Right renal pelvis (tissue), 4 donors: ENCODE measurements around the gene PPP2R5B. TPM values are rescaled to one million over a fixed set of nuclear protein-coding genes. Genes with fewer than 3 reads are reported as not detected.

Experiments used
- DNase-seq, 4 donors: peaks; one replicate each; pipeline ENCODE4 v3.0.0-alpha.2; 2013; ENCODE audit warnings: low read depth in 4 of 4, low spot score in 3 of 4, missing footprints in 1 of 4
- polyA plus RNA-seq, 4 donors: library from polyadenylated mRNA; unstranded; fragments of 120-200 nt; gene quantifications; one replicate each; pipeline ENCODE4 v1.2.1, GENCODE V29; 2013; ENCODE audit not compliant: insufficient read length in 4 of 4

The PPP2R5B gene
- 10 to 100 TPM; 14.9 to 18.8 (median 17.9) TPM for polyA plus RNA-seq

DNA sequence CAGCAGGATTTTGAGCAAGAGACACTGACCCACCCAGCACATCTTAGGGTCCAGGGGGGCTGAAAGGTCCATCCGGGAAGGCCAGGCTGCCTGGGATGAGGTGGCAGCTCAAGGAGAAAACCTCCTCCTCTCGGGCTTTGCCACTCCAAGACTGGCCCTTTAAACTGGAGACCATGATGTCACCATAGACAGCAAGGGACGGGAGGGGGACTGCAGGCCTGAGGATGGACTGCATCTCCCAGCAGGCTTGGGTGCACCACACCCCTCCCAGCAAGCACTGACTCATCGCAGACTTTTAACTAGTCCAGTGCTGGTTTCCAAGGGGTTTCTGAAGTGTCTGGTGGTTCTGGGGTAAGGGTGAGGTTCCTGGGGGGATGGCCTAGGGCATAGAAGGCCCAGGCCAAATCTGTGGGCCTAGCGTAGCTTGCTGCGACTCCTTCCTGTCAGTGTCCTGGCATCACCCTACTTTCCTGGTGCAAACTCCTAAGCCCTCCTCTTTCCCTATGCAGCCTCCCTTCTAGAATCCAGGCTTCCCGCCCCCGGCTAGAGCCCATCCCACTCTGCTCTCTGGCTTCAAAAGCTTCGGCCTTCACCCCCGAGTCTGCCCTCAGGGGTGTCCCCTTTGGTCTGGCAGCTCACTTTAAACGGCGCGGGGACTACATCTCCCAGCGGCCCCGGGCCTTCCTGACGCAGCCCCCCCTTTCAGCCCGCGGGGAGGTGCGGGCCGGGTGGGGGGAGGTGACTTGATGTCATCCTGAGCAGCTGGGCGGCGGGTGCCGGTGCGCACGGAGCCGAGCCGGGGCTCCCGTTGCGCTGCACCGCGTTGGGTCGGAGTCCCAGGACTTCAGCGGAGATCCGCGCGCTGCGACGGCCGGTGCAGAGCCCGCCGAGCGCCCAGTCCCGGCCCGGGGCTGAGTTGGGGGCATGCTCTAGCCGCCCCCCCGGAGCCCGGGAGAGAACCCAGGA is at the start of gene PPP2R5B:
PPP2R5B (plus strand) TSS at position 746 of the 966 bp plus-strand sequence. CDS start 1,046 bp downstream, outside the sequence.
- DNase-seq, result peak; percentile 74 to 80 (median 78)

DNA sequence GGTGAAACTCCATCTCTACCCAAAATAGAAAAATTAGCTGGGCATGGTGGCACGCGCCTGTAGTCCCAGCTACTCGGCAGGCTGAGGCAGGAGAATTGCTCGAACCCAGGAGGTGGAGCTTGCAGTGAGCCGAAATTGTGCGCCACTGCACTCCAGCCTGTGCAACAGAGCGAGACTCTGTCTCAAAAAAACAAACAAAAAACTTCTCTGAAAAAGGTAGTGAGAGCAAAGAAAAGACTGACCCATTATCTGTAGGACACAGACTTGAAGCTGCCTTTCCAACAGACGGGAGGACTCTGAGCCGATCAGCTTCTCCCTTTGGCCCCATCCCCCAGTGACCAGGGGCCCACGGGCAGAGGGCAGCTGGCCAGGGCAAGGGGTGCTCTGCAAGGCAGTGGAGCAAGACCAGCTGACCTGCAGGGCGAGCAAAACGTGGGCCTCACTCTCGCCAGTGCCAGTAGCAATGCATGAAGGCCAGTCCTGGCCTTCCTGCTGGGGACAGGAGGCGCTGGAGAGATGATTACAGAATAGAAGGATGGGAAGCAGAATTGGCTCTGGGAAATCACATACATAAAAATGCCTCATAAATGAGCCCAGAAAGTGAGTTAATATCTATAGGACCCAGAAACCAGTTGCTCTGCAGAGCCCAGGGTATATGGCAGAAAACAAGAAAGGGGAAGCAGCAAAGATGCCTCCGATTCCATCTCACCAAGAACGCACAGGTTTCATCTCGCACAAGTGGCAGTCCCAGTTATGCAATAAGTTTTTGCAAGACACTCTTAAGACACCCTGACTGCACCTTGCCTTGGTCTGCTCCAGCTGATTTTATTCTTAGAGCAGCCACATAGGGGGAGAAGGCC is 48.9 kb upstream of the PPP2R5B start:
- no peak for DNase-seq

DNA sequence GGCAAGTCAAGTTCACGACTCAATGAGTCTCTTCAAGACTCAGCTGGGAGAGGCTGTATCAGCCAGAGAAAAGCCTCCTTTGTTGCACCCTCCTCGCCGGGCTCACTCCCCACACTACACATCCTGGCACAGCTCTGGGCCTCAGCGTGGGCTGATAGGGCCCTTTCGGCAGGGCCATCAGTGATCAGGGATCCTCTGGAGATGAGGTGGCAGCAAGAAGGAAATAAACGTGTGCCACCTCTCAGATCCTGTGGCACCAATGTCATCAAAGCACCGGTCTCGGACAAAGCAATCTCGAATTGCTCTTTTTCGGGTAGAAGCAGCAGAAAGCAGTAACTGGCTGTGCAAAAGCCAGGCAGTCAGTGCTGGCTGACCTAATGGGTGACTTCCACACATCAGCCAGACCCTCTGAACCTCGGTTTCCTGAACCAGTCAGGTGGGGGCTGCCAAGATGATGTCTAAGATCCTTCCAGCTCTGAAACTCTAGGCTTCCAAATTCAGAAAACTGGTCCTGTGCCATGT is 48.2 kb upstream of the PPP2R5B start:
- no peak for DNase-seq

DNA sequence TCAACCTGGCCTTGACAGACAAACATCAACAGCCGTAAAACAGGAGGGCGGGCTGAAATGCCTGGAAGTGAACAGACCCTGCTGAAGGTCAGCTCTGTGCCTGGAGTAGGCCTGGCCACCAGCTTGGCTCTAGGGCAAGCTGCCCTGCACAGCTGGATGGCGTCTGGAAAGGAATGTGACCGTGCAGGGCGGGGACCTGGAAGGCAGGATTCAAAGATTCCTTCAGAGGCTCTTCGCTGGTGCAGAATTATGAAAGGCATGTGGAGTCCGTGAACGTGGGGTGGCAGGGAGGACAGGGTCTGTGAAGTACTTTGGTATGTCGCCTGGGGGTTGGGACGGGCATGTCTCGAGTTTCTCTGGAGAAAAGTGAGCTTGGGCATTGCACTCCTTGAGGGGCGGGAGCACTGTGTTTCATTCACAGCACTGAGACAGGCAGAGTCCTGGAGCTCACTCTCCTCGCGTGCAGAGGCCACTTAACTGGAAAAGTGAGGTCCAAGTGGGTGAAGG is 47.6 kb upstream of the PPP2R5B start:
- DNase-seq, result no peak

DNA sequence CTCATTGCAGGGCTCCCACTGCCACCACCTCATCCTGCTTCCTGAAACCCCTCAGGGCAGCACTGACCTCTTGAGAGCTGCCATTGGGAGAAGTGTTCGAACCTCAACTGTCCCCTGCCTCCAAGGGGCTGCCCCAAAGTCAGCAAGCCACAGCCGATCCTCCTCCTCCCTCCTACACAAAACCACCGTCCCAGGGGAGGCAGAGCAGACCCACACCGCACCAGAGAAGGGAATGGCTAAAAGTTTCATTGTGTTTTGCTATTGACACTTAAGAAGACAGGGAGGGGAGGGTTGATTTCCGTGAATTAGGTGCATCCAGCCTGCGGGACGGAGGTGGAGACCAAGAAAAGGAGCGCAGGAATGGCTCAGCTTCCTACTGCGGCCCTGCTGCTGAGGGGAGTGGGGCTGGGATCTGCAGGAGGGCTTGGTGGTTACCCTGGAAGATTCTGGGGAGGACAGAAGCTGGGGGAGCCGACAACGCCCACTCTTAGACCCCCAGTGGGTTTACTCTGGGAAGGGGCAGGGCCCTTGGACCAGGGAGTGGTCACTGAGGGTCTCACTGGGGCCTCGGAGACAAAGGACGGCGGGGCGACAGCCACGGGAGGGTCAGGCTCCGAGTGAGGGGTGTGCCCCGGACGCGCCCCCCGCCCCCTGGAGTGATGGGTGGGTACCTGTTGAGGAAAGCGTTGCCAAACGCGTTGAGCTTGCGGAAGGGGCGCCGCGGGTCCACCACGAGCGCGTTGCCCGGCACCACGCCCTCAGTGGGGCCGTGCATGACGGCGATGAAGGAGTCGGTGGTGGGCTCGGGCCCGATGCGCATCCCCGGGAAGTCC is 46.9 kb upstream of the PPP2R5B start:
- DNase-seq, result no peak

DNA sequence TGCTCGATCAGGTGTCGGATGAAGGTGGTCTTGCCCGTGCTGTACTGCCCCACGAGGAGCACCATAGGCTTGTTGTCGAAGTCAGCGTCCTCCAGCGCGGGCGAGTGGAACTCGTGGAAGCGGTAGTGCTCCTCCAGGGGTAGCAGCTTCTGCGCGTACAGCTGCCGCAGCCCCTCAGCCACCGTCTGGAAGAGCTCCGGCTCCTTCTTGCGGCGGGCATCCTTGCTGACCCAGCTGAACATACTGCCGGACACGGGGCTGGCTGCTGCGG is 46.3 kb upstream of the PPP2R5B start:
- DNase-seq, result no peak

DNA sequence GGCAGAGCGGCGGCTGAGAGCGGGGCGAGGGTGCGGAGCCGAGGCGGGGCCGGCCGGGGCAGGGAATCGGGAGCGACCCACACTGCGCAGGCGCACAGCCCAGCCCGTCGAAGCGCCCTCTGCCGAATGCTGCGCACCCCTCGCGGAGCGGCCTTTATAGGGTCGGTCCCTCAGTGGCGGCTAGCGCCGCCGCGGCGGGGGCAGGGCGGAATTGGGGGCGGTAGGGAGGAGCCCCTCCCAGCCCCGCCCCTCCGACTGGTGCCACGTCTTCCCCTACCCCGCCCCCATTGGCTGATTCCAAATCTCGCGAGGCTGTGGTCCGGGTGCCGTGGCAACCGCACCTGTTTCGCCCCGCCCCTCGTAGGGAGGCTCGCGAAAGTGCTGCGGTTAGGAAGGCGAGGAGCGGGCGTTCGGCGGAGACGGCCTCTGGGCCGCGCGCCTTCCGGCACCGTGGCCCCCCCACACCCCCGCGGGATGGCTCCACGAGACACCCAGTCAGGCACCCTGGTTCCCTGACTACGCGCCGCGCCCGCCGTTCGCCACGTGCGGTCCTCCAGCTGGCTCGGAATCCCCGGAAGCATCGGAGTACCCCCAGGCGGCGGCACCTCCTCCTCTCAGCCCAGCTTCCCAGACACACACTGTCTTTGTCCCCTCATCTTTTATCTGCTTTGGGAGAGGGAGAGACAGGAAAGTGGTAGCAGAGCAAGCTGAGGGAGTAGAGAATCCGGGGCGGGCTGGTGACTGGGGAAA is 45.8 kb upstream of the PPP2R5B start, which contains the start of gene EHD1:
EHD1 (minus strand) TSS at position 128 of the 750 bp plus-strand sequence. CDS start 157 bp downstream, outside the sequence.
- peak; percentile 96 to 98 (median 97) for DNase-seq

DNA sequence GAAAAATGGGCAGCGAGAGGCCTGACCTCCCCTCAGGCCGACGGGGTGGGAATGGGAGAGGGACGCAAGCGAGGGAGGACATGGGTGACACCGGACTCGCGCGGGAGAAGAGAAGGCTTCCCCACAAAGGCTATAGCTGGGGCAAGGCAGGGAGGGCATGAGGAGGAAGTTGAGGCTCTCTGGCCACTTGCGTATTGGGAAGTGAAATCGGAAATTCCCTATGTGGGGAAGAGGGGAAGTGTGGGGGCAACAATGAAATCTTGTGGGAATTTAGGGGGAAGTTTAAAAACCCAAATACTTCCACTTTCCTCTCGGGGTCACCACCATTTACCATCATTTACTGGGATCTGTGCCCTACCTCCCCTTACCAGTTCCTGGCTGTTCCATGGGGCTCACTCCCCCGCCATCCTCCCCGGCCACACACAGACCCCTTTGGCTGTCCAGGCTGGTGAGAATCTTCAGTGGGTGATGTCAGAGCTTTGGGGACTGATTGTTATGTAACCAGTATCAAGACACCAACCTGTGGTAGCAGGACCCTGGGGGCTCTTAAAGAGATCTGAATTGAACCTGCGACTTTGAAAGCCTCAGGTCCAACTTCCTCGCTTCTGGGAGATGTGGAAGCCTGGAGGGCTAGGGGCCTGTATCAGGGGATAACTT is 45.1 kb upstream of the PPP2R5B start:
- no peak for DNase-seq

DNA sequence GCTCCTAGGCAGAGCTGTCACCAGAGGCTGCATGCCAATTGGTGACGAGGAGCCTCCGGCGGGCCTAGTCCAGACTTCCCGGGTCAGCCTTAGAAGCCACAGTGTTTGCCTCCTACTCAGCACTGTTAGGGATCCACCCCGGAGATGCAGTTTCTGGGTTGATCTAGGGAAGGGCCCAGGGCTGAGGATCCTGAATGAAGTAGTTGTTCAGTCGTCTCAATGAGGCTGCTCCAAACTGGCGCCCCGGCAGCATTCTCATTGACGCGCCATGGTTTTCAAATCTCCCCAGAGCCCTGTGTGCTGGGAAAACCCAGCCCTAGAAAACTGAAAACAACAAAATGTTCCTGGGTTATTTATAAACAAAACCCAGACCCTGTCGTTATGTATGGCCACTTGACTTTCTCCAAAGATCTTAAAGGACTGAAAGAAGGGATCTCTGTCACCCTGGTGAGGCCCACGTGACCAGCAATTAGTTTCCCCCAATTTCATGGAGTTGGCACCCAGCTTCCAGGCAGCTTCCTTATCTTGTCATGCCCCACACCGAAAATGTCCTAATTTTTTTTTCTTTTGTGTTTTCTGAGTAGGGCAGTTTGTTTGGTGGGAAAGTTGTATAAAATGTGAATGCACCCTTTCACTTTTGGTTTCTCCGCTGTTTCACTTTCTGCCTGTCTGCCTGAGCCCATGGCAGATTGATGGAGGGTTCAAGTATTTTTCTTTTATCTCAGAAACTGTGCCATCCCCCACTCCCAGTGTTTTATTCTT is 44.1 kb upstream of the PPP2R5B start:
- DNase-seq, result no peak

DNA sequence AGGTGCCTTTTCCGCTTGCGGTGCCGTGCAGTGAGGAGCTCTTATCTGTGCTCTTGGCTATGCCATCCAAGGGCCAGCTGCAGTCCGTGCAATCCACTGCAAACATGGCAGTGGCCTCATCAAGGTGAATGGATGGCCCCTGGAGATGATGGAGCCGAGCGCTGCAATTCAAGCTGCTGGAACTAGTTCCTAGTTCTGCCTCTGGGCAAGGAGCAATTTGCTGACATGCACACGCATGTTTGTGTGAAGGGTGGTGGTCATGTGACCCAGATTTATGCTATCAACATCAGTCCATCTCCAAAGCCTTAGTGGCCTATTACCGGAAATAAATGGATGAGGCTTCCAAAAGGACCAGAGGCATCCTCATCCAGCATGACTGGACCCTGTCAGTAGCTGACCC is 43.0 kb upstream of the PPP2R5B start:
- DNase-seq, result no peak

DNA sequence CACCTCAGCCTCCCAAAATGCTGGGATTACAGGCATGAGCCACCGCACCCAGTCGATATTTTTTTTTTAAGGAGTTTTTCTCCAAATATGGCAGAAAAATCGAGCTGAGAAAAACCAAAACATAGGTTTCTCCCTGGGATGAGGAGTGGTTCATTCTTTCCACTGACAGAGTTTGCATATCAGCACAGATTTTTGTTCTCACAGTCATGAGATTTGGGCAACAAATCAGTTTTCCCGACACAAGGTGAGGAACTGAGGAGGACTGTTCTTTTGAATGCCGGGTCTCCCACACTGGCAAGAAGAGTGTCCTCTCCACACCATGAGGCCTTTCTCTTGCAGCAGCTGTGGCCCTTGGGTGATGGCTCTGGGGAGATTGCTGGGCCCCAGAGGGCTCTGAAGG is 42.2 kb upstream of the PPP2R5B start:
- no peak for DNase-seq

DNA sequence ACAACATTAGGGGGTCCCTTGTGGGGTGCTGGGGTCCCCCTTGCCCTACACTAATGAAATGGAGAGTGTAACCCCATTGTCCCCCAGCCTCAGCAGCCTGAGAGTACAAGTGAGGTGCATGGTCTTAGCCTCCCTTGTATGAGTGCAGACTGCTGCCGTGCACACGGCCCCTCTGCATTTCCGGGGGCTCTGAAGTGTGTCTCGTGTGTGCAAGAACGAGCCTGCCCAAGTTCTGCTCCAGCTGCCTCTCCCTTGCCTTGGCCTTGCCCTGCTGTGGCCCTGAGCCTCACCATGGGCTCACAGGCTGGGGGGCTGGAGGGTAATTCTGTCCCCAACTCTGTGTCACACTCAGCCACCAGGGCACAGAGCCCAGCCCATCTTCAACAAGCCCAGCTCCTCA is 40.9 kb upstream of the PPP2R5B start:
- DNase-seq, result no peak

DNA sequence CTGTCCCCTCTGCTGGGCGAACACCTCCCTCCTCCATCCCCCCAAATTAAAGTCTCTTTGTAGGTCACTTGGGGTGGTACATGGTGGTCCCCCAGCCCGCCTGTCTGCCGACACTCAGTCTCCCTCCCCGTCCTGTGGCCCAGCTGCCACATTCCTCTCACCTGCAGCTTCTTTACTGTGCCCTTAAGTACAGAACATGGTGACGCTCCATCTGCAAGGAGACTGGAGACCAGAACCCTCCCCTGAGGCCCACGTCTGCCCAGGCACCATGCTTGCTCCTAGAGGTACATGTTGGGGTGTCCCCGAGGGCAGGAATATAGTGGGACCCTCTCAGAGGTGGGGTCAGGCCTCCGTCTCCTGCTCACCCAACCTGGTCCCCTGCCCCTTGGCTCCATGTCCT is 40.5 kb upstream of the PPP2R5B start:
- no peak for DNase-seq

DNA sequence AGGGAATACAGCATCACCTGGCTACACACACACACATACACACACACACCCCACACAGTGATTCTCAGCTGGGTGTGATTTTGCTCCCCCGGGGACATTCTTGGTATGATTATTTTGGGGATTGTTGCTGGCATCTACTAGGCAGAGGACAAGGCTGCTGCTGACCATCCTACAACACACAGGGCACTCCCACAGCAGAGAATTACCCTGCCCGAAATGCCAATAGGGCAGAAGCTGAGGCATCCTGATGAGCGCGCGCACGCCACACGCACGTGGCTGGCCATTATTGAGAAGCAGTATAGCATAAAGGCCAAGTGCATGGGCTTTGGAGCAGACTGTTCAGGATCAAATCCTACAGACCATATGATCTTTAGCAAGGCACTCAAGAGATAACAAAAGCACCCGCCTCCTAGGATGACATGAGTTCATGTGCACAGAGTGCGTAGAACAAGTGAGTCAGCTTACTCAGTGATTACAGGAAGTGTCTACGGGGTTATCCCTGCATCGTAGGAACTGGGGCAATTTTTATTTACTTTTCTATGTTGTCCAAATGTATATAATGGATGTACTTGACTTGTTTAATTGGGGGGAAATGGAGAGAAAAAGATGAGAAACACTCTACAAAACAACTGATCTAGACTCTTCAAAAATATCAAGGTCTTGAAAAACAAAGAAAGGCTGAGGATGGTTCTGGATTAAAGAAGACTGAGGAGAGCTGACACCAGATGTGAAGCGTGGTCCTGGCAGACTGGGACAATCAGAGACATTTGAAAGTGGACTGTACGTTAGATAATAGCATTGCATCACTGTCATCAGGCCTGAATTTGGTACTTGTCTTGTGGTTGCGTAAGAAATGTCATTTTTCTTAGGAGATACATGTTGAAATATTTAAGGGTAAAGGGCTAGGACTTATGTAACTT is 38.9 kb upstream of the PPP2R5B start:
- DNase-seq, result no peak

DNA sequence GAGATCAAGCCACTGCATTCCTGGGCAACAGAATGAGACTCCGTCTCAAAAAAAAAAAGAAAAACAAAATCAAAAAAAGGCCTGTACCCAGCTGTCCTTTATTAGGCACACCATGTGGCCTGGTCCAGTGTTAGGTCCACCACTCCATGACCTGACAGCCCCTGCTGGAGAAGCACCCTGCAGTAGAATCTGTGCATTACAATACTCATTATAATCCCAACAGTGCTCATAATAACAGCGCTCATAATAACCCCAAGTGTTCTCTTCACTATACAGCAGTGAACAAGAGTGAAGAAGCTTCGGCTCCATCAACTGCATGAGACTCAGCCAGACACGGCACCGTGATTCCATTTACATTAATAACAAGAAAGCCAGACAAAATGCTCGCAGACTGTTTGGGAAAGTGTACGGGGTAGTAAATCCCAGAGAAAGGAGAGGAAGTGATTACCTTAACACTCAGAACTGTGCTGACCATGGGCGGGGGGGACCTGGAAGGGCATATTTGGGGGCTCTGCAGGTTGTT is 37.2 kb upstream of the PPP2R5B start:
- no peak for DNase-seq

DNA sequence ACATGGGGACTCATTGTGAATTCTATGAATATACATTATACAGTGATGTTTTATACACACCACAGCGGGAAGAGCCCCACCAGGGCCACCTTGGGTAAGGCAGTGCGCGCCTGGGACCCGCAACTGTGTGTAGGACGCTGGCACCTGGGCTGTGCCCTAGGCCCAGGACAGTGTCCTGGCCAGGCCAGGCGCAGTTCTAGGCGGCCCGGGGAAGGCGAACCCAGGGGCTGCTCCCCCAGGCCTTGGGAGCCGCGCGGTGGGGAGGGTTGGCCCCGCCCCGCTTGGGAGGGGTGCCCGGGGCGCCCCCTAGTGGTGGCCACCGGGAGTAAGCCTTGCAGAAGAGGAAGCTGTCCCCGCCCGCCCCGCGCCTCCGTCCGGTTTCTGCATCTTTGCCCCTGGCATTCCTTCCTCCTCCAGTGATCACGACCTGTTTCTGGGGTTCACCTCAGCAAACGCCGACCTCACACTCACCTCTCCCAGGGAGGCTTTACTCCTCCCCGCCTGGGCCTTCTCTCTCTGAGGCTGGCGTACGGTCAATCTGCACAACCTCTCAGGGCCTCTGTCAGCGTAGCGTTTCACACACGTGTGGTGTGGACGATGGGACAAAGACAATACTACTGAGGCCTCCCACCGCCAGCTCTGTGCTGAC is 36.6 kb upstream of the PPP2R5B start:
- DNase-seq, result peak in 1 of 4 donors; percentile 77
